Stimulated activated naive CD8-positive, alpha-beta T cell treated with anti-CD3 and anti-CD28 coated beads, Interleukin-15, Interleukin-2, amounts not matched to agents 100 U/mL and 50 U/mL, for 24 hours (primary cell): ENCODE measurements around the gene TBX4.

Source experiments
- ATAC-seq: fragments of 150-1000 bp; cut with Tn5 transposase; one replicate; pipeline ENCODE4 v1.10.0; 2021
- DNase-seq: peaks from one replicate; pipeline ENCODE4 v3.0.0; 2021

The TBX4 gene

DNA sequence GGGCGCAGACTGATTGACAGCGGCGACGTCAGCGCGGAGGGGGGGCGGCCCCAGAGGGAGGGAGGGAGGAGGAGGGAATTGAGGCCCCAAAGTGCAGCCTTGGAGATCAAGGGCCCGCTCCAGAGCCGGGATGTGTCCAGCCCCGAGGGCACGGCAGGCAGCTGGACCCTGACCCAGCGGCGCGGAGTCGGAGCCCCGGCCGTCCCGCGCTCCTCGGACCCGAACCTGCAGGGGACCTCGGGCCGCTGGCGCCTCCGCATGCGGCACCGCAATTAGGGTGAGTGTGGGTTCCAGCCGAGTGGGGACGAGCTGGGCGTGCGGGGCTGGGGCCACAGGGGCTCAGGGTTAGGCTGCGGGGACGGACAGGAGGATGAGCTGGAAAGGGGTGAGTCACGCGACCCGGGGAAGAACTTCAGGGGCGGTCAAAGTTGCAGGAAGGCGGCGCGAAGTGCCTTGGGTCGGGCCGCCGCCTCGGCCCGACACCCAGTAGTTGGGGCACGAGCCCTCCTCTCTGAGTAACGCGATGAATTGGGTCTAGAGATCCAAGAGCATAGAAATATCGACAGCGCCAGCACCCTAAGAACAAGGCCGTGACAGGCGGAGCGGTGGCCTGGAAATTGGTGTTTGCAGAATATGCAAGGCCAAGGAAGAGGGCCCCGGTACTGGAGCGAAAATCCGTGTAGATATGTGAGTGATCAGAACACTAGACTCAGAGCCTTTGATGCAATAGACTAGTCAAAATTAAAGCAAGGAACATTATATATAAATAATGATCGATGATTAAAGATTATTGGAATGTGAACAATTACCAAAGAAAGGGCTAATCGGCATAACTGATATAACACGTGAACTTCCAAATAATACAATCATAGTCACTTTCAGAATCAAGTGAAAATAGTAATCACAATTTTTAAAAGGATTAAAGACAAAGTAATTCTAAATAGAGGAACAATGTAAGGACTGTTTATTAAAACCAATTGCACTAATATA, at the start of gene TBX4:
Gene TBX4, plus strand, starts transcription at position 122 of the 990 bp plus-strand sequence. CDS start 4,069 bp downstream, outside the sequence.
- no peak for ATAC-seq
- DNase-seq, result no peak

- ATAC-seq (no peak), DNase-seq (peak; percentile 23)
These were observed 49.0 kb upstream of the TBX4 start for GRCh38 chr17:61402978-61403800.

- ATAC-seq (no peak), DNase-seq (no peak)
These were observed 48.2 kb upstream of the TBX4 start for GRCh38 chr17:61403801-61404662.

GRCh38 chr17:61404663-61404912, 47.6 kb upstream of the TBX4 start:
- no peak for DNase-seq
- ATAC-seq, result no peak

- ATAC-seq (no peak), DNase-seq (peak; percentile 24)
These were observed 47.1 kb upstream of the TBX4 start for GRCh38 chr17:61404913-61405685.

- ATAC-seq, result no peak
These were observed 46.3 kb upstream of the TBX4 start for GRCh38 chr17:61405686-61406536.

GRCh38 chr17:61406537-61406845, 45.7 kb upstream of the TBX4 start:
- DNase-seq, result no peak
- no peak for ATAC-seq

More at GRCh38 chr17:61405686-61406536, 46.3 kb upstream of the TBX4 start:
- DNase-seq, result no peak

DNA sequence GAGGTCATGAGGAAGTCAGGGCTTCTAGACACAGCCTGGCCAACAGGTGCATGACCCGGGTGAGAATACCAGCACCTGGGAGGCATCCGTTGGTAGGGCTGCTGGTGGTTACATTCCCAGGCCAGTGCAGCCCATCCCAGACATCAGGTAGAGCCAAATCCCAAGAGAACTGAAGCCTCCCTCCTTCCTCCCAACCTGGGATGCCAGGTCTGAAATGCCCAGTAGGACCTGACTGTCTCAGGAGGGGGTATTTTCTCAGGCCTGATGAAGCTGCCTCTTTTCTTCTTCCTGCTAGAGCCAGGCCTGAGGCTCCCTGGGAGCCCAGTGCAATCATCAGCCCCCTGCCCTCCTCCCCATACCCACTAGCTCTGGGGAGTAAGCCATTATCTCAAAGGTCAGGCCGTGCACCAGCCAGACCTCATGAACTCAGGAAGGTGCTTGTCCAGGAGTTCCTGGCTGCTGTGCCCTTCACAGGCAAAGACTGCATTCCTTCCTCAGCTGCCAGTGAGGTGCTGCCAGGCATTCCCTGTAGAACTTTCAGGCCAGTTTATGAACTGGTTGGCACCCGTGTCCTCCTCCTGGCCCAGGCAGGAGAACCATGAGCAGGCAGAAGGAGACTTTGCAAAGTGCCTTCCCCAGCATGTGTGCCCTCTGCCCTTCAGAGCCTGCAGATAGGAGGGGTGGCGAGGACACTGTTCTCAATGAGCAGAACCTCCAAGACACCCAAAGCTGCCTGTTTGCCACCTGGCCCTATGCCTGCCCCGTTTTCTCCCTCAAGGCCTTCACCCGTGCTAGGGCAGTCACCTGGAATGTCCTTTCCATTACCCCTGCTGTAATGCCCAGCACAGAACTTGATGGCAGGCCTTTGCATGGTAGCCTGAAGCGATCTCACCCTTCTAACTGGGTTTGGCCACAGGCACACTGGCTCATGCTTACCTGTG, 45.0 kb upstream of the TBX4 start:
- ATAC-seq, result no peak
- DNase-seq, result no peak

GRCh38 chr17:61408151-61409041, 43.8 kb upstream of the TBX4 start:
- no peak for ATAC-seq

DNA sequence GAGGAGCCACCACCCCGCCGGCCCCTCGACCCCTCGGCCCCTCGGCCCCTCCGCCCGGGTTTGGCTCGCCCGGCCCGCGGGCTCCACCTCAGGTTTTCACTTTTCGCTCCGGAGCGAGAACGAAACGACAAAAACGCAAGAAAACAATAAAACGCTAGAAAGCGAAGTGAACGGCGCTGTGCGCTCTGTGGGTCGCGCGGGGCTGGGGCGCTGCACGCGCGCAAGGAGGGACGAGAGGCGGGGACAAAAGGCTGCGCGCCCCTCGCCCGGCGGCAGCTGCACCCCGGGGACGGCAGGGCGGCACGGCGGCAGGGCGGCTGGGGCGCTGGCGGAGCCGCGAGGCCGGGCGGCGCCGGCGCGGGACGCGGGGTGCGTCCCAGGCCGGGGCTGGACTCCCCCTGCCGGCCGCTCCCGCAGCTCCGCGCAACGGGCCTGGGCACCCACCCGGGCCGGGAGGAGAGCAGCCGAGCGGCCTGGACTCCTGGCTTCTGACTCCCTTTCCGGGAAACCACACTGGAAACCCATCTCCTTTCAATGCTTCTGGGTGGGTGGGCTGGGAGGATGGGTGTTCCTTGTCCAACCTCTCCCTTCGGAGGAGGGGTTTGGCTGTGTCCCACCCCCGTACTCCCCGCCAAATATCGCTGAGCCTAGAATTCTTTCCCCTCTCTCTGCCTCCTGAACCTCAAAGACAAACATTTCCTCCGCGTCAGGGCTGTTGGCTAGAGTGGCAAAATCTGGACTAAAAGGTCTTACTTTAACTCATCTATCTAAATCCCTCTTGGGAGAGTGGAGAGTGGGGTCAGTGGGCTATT, 42.7 kb upstream of the TBX4 start:
- ATAC-seq, result no peak
- peak; percentile 63 for DNase-seq

More at GRCh38 chr17:61408151-61409041, 43.8 kb upstream of the TBX4 start:
- DNase-seq, result no peak

GRCh38 chr17:61410141-61411010, 41.8 kb upstream of the TBX4 start:
- peak; percentile 86 for DNase-seq

GRCh38 chr17:61411011-61411260, 41.3 kb upstream of the TBX4 start:
- no peak for ATAC-seq
- DNase-seq, result no peak

More at GRCh38 chr17:61410141-61411010, 41.8 kb upstream of the TBX4 start:
- peak; percentile 40 for ATAC-seq

GRCh38 chr17:61411261-61412142, 40.7 kb upstream of the TBX4 start:
- ATAC-seq (no peak), DNase-seq (peak; percentile 42)

DNA sequence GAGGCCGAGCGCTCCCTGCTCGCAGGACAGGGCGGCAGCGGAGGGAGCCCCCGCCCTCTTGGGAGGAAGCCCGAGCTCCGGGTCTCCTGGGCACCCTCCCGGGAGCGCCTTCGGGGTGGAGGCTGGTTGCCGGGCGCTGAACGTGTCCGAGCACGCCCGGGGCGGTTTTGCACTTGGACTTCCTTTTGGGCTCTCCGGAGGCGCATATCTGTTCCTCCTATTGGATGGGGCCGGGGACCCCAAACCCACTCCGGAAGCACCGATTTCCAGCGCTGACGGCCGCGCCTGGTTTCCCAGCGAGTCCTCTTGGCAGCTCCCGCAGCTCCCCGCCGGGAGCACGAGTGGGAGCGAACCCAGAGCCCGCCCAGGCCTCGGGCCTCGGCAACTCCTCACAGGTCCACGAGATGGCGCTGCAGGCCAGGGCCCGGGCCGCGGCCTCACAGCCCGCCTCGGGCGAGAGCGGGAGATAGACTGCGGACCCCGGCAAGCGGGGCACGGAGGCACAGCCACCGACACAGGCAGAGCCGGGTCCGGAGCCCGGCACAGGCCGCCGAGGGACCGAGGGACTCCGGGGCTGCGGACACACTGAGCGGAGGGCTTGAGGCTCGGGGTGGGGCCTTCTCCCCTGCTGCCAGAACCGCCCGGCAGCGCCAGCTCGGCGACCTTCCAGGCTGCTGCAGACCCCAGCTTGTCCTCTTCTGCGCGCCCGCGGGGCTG, 39.9 kb upstream of the TBX4 start:
- peak; percentile 84 for DNase-seq
- peak; percentile 73 for ATAC-seq
